Measurements from ENCODE around the gene ZBTB21. TPM values are rescaled to one million over a fixed set of nuclear protein-coding genes. Genes with fewer than 3 reads are reported as not detected.

The ZBTB21 gene
- total and polyA plus RNA-seq, 2 of the 8 experiments (the other 6 are each of a cell fraction or from before 2014, with no cell fraction given): 3.9 to 17.8 TPM

GRCh38 chr21:41957991-41958766 lies 52.0 kb downstream of the ZBTB21 start (continued):
- TF ChIP-seq EZH2 (IDR thresholded peaks at IDR 0.05; ENCODE audit: low read depth, low read length, severe bottlenecking): no peak
- TF ChIP-seq TBP (IDR thresholded peaks at IDR 0.05; ENCODE audit: low read depth, low read length): no peak
- peak in 1 of 2 experiments; percentile 31; a peak in 3 of 4 replicates for TF ChIP-seq RAD21 (IDR thresholded peaks at IDR 0.05 in 1 of 2, conservative IDR thresholded peaks at IDR 0.05 in 1 of 2; ENCODE audit: low read depth in 2 of 2, low read length in 2 of 2)
- no peak for TF ChIP-seq CHD2 (IDR thresholded peaks at IDR 0.05; ENCODE audit: low read length)
- no peak for TF ChIP-seq TCF12 (IDR thresholded peaks at IDR 0.05; ENCODE audit: low read depth, low read length)
- peak in 1 of 3 experiments; percentile 4; a peak in 1 of 4 replicates for TF ChIP-seq CTCF (IDR thresholded peaks at IDR 0.05; ENCODE audit: control extremely low read depth in 1 of 3, insufficient read depth in 1 of 3, low read depth in 1 of 3, low read length in 3 of 3)
- TF ChIP-seq TEAD4 (IDR thresholded peaks at IDR 0.05; ENCODE audit: low read depth, low read length): peak; percentile 89
- no peak for TF ChIP-seq CBX5 (IDR thresholded peaks at IDR 0.05; ENCODE audit: low read depth, low read length)
- TF ChIP-seq POLR2AphosphoS5 (IDR thresholded peaks at IDR 0.05; ENCODE audit: low read depth, low read length): no peak
- TF ChIP-seq RBBP5 (IDR thresholded peaks at IDR 0.05; ENCODE audit: borderline replicate concordance, low read depth, low read length): no peak
- no peak for TF ChIP-seq BRCA1 (IDR thresholded peaks at IDR 0.05; ENCODE audit: low read depth, low read length)
- no peak for TF ChIP-seq SIN3A (conservative IDR thresholded peaks at IDR 0.05 in 1 of 2, IDR thresholded peaks at IDR 0.05 in 1 of 2; ENCODE audit: low read depth in 1 of 2, low read length in 2 of 2)
- TF ChIP-seq ATF3 (IDR thresholded peaks at IDR 0.05; ENCODE audit: insufficient read depth, low read depth, low read length): no peak
- no peak for TF ChIP-seq RFX5 (IDR thresholded peaks at IDR 0.05; ENCODE audit: borderline replicate concordance, low read depth, low read length)
- no peak for TF ChIP-seq HDAC6 (IDR thresholded peaks at IDR 0.05; ENCODE audit: low read depth, low read length)
